ENCODE results near the gene DFFB. TPM values are rescaled to one million over a fixed set of nuclear protein-coding genes. Genes with fewer than 3 reads are reported as not detected.

The DFFB gene
- total and polyA plus RNA-seq, 2 of the 4 experiments (the other 2 are of a cell fraction): 6.5 to 7.3 TPM

GRCh38 chr1:3807769-3808168, 49.5 kb upstream of the DFFB start:
- no TSS peak for BruUV-seq (replicated peaks)
- no peaks in the 10 kb centered on the region for H3K4me1 ChIP-seq (ENCODE audit: control insufficient read depth, insufficient read depth, low read length)
- no peak overlapping the region for H2BK15ac ChIP-seq (ENCODE audit: low read depth, low read length)
- no peaks in the 10 kb centered on the region for H3K79me1 ChIP-seq (ENCODE audit: low read depth in 1 of 2, low read length in 2 of 2)
- H3K4me2 ChIP-seq (ENCODE audit: low read depth, low read length): no peak overlapping the region
- dilution Hi-C loops (cut with HindIII; ENCODE audit: low sequenced_read_pairs, unreplicated experiment): no loop called here
- no peak overlapping the region for H4K91ac ChIP-seq (ENCODE audit: insufficient read depth, low read depth, low read length)
- CTCF ChIA-PET: no interaction called here
- POLR2A ChIA-PET (ENCODE audit: unreplicated experiment): no interaction called here
- TF ChIP-seq CHD1 (IDR thresholded peaks at IDR 0.05; ENCODE audit: low read depth, low read length) (no peak), BHLHE40 (IDR thresholded peaks at IDR 0.05; ENCODE audit: low read depth, low read length) (no peak), MAFK (IDR thresholded peaks at IDR 0.05; ENCODE audit: low read depth, low read length) (no peak), CTCF (conservative IDR thresholded peaks at IDR 0.05; ENCODE audit: low read depth, low read length) (no peak), FOS (IDR thresholded peaks at IDR 0.05; ENCODE audit: low read depth, low read length) (no peak), ELK1 (IDR thresholded peaks at IDR 0.05; ENCODE audit: borderline replicate concordance, low read depth, low read length) (no peak), MAZ (IDR thresholded peaks at IDR 0.05; ENCODE audit: borderline replicate concordance, low read depth, low read length) (no peak), MXI1 (IDR thresholded peaks at IDR 0.05; ENCODE audit: borderline replicate concordance, low read depth, low read length) (no peak), RFX5 (IDR thresholded peaks at IDR 0.05; ENCODE audit: low read depth, low read length) (no peak), POLR2A (IDR thresholded peaks at IDR 0.05; ENCODE audit: low read depth, low read length) (no peak), RCOR1 (IDR thresholded peaks at IDR 0.05; ENCODE audit: insufficient replicate concordance, low read length) (no peak), USF2 (IDR thresholded peaks at IDR 0.05; ENCODE audit: low read depth, low read length) (no peak), SMC3 (IDR thresholded peaks at IDR 0.05; ENCODE audit: low read depth, low read length) (no peak)
- H3K4me3 ChIP-seq (ENCODE audit: insufficient read depth, low read depth, low read length): no peak overlapping the region
- no peak overlapping the region for H2AK9ac ChIP-seq (replicated peaks; ENCODE audit: low read depth, low read length, poor library complexity)
- ATAC-seq (ENCODE audit: low read depth) (no peak), DNase-seq (no peak)
- H2BK120ac ChIP-seq (ENCODE audit: low read depth, low read length): no peak overlapping the region
- intact Hi-C loops (cut with micrococcal nuclease): no loop called here
- no peak overlapping the region for H3K9ac ChIP-seq (ENCODE audit: low read depth, low read length)
- no peak overlapping the region for H3K56ac ChIP-seq (ENCODE audit: extremely low read depth, insufficient read depth, low read length)
- no peak overlapping the region for H3K18ac ChIP-seq (ENCODE audit: low read depth, low read length)
- H2BK5ac ChIP-seq (ENCODE audit: low read depth, low read length, poor library complexity, severe bottlenecking): no peak overlapping the region
- no peaks in the 10 kb centered on the region for H4K20me1 ChIP-seq (ENCODE audit: insufficient read depth, low read length)
- no peak overlapping the region for H4K5ac ChIP-seq (ENCODE audit: low read depth, low read length)
- H3K9me1 ChIP-seq (ENCODE audit: insufficient read depth, low read length): no peaks in the 10 kb centered on the region
- H3K14ac ChIP-seq (replicated peaks; ENCODE audit: low read depth, low read length): no peak overlapping the region
- no peak overlapping the region for H4K8ac ChIP-seq (ENCODE audit: low read depth in 2 of 2, low read length in 2 of 2)
- no peak overlapping the region for H2AK5ac ChIP-seq (ENCODE audit: low read depth, low read length)
- no CpG with 5 or more reads among the region's 5 CpGs for WGBS, 2 experiments (ENCODE audit: extremely low coverage in 2 of 2, insufficient read length in 1 of 2)
- no peak overlapping the region for H3K27ac ChIP-seq (ENCODE audit: insufficient read depth, low read length)
- no peaks in the 10 kb centered on the region for H3K27me3 ChIP-seq (ENCODE audit: control insufficient read depth, insufficient read depth, low read length)
- H3K36me3 ChIP-seq (ENCODE audit: control insufficient read depth, insufficient read depth, low read length): no peaks in the 10 kb centered on the region
- H3K23ac ChIP-seq (ENCODE audit: low read depth, low read length): no peak overlapping the region
- no peaks in the 10 kb centered on the region for H3K9me3 ChIP-seq (ENCODE audit: control insufficient read depth, insufficient read depth, low read length)
- H2AFZ ChIP-seq (replicated peaks; ENCODE audit: low read length, poor library complexity): no peak overlapping the region
- no peak overlapping the region for H3K4ac ChIP-seq (ENCODE audit: low read depth, low read length)
- in situ Hi-C loops (cut with MboI; ENCODE audit: low sequenced_read_pairs): no loop called here
- no peak overlapping the region for H2BK20ac ChIP-seq (ENCODE audit: low read depth, low read length)
